HepG2 (cell line): ENCODE measurements around the gene MARCHF11.

Experiments used
- CREB1 ChIP-seq, 2 experiments: fragments of 450-650 bp in 1 of 2; IDR thresholded peaks; 2 replicates each; pipeline ENCODE4 v1.6.1; 2016 to 2017; ENCODE audit warnings: control low read depth in 1 of 2, mild to moderate bottlenecking in 1 of 2, missing compliant biosample characterization in 1 of 2, missing genetic modification characterization in 1 of 2
- MXI1 ChIP-seq: IDR thresholded peaks from 3 replicates; pipeline ENCODE4 v1.6.1; 2012; ENCODE audit warnings: low read depth, low read length, inconsistent platforms, borderline replicate concordance
- NPAS2 ChIP-seq: sonication (generic); formaldehyde crosslinking; IDR thresholded peaks from 2 replicates; pipeline ENCODE4 v1.8.0; 2022; ENCODE audit warnings: mild to moderate bottlenecking, missing genetic modification reagents, borderline replicate concordance
- SNRNP70 ChIP-seq: fragments of 200-400 bp; formaldehyde crosslinking; IDR thresholded peaks from 2 replicates; pipeline ENCODE4 v1.6.1; 2017; ENCODE audit warnings: mild to moderate bottlenecking, low read depth, low read length, moderate library complexity
- ZNF207 ChIP-seq: fragments of 450-650 bp; IDR thresholded peaks from 2 replicates; pipeline ENCODE4 v1.6.1; 2016; ENCODE audit warnings: antibody characterized with exemption, borderline replicate concordance
- ZNF274 ChIP-seq: sonication (generic); formaldehyde crosslinking; IDR thresholded peaks from 2 replicates; pipeline ENCODE4 v1.5.1; 2020; ENCODE audit warnings: mild to moderate bottlenecking, missing genetic modification reagents
- ZNF350 ChIP-seq: sonication (generic); formaldehyde crosslinking; IDR thresholded peaks from 2 replicates; pipeline ENCODE4 v1.4.0; 2020; ENCODE audit warnings: mild to moderate bottlenecking, low read depth, missing genetic modification reagents, borderline replicate concordance
- TF ChIP-seq, protein P1 (sequence below): sonication (generic); formaldehyde crosslinking; IDR thresholded peaks from 2 replicates; pipeline ENCODE4 v1.5.0; 2020; ENCODE audit warnings: mild to moderate bottlenecking, missing genetic modification reagents, moderate library complexity

GRCh38 chr5:16017720-16018119 lies 161.9 kb downstream of the MARCHF11 start:
- no peak for TF ChIP-seq CREB1 (IDR thresholded peaks at IDR 0.05)
- TF ChIP-seq CREB1 (CRISPR knock-in tag; IDR thresholded peaks at IDR 0.05) = no peak
- TF ChIP-seq MXI1 = no peak
- TF ChIP-seq, protein P1, sequence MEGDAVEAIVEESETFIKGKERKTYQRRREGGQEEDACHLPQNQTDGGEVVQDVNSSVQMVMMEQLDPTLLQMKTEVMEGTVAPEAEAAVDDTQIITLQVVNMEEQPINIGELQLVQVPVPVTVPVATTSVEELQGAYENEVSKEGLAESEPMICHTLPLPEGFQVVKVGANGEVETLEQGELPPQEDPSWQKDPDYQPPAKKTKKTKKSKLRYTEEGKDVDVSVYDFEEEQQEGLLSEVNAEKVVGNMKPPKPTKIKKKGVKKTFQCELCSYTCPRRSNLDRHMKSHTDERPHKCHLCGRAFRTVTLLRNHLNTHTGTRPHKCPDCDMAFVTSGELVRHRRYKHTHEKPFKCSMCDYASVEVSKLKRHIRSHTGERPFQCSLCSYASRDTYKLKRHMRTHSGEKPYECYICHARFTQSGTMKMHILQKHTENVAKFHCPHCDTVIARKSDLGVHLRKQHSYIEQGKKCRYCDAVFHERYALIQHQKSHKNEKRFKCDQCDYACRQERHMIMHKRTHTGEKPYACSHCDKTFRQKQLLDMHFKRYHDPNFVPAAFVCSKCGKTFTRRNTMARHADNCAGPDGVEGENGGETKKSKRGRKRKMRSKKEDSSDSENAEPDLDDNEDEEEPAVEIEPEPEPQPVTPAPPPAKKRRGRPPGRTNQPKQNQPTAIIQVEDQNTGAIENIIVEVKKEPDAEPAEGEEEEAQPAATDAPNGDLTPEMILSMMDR (CRISPR knock-in tag) = no peak
- no peak for TF ChIP-seq ZNF207
- TF ChIP-seq NPAS2 = no peak
- TF ChIP-seq ZNF274 (CRISPR knock-in tag) = no peak
- no peak for TF ChIP-seq ZNF350 (CRISPR knock-in tag)
- TF ChIP-seq SNRNP70 = no peak
